ENCODE data around the gene NPAS3. TPM values are rescaled to one million over a fixed set of nuclear protein-coding genes. Genes with fewer than 3 reads are reported as not detected.

NPAS3 gene
- polyA plus RNA-seq, 2 of the 4 experiments (the other 2 are of a cell fraction): not detected

DNA sequence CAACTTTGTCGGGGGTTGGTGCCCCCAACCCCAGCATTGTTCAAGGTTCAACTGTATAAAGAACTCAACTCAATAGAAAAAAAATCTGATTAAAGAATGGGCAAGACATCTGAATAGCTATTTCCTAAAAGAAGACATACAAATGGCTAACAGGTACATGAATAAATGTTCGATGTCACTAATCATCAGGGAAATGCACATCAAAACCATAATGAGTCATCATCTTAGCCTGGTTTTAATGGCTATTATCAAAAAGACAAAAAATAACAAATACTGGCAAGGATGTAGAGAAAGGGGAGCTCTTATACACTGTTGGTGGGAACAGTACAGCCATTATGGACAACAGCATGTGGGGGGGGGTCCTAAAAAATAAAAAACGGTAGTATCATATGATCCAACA, 28.7 kb downstream of the NPAS3 start (continued):
- no peak for TF ChIP-seq ZFP36 (IDR thresholded peaks at IDR 0.05; ENCODE audit: borderline replicate concordance, partially characterized antibody)
- TF ChIP-seq, protein P1, sequence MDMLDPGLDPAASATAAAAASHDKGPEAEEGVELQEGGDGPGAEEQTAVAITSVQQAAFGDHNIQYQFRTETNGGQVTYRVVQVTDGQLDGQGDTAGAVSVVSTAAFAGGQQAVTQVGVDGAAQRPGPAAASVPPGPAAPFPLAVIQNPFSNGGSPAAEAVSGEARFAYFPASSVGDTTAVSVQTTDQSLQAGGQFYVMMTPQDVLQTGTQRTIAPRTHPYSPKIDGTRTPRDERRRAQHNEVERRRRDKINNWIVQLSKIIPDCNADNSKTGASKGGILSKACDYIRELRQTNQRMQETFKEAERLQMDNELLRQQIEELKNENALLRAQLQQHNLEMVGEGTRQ (IDR thresholded peaks at IDR 0.05): no peak
- no peak for TF ChIP-seq NPAS2 (CRISPR knock-in tag; IDR thresholded peaks at IDR 0.05; ENCODE audit: borderline replicate concordance)
- no peak for TF ChIP-seq NR3C1 (IDR thresholded peaks at IDR 0.05)
- no peak for TF ChIP-seq EHMT2 (IDR thresholded peaks at IDR 0.05; ENCODE audit: low read depth)
- no peak for TF ChIP-seq MAFK (IDR thresholded peaks at IDR 0.05; ENCODE audit: partially characterized antibody)
- no peak for TF ChIP-seq JUNB (IDR thresholded peaks at IDR 0.05)
- TF ChIP-seq, protein P2, sequence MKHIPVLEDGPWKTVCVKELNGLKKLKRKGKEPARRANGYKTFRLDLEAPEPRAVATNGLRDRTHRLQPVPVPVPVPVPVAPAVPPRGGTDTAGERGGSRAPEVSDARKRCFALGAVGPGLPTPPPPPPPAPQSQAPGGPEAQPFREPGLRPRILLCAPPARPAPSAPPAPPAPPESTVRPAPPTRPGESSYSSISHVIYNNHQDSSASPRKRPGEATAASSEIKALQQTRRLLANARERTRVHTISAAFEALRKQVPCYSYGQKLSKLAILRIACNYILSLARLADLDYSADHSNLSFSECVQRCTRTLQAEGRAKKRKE (CRISPR knock-in tag; IDR thresholded peaks at IDR 0.05; ENCODE audit: low read depth): no peak
- no peak for TF ChIP-seq HDAC2 (IDR thresholded peaks at IDR 0.05)

DNA sequence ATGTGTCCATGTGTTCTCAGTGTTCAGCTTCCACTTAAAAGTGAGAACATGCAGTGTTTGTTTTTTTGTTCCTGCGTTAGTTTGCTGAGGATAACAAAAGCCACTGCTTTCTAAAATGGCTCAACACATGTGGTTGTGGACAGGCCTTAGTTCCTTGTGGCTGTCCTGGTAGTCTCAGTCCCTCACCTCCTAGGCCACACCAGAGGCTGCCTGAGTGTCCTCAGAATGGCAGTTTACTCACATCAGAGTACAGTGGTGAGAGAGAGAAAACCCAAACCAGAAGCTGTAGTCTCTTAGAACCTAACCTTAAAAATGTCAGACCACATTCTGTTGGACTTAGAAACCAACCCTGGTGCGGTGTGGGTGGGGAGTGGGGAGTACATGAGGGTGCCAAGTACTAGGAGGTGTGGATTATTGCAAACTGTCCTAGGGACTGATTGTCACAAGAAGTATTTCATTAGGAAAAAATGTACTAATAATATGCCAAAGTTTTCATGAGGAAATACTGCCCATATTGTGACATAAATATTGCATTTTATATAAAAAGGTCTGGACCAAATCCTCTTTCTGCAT, 30.4 kb downstream of the NPAS3 start:
- POLR2A ChIA-PET: no interaction called here
- ATAC-seq (no peak), FAIRE-seq (no peak), DNase-seq (ENCODE audit: low read depth in 1 of 2, low spot score in 1 of 2) (no peak)
- Histone ChIP-seq H3K9me3 (no peaks in the 10 kb centered on the region), H3K27ac (no peak overlapping the region), H3K4me3 (no peak overlapping the region), H3K4me2 (no peak overlapping the region), H3K4me1 (no peaks in the 10 kb centered on the region)
- CTCF ChIA-PET: no interaction called here
- no peak for TF ChIP-seq CEBPB (IDR thresholded peaks at IDR 0.05)
- TF ChIP-seq CBX2 (IDR thresholded peaks at IDR 0.05; ENCODE audit: borderline replicate concordance, low read depth): no peak
- no peak for TF ChIP-seq ESRRA (IDR thresholded peaks at IDR 0.05; ENCODE audit: borderline replicate concordance, low read length)
- no peak for TF ChIP-seq RCOR1 (IDR thresholded peaks at IDR 0.05; ENCODE audit: low read depth, low read length)
- TF ChIP-seq CHD2 (IDR thresholded peaks at IDR 0.05; ENCODE audit: low read length, partially characterized antibody): no peak
- TF ChIP-seq, protein P3, sequence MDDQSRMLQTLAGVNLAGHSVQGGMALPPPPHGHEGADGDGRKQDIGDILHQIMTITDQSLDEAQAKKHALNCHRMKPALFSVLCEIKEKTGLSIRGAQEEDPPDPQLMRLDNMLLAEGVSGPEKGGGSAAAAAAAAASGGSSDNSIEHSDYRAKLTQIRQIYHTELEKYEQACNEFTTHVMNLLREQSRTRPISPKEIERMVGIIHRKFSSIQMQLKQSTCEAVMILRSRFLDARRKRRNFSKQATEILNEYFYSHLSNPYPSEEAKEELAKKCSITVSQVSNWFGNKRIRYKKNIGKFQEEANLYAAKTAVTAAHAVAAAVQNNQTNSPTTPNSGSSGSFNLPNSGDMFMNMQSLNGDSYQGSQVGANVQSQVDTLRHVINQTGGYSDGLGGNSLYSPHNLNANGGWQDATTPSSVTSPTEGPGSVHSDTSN (IDR thresholded peaks at IDR 0.05): no peak
- no peak for TF ChIP-seq HOXB5 (CRISPR knock-in tag; IDR thresholded peaks at IDR 0.05)
- TF ChIP-seq MAFK (IDR thresholded peaks at IDR 0.05; ENCODE audit: partially characterized antibody): no peak
- TF ChIP-seq RARB (CRISPR knock-in tag; IDR thresholded peaks at IDR 0.05): no peak
- no peak for TF ChIP-seq SREBF2 (IDR thresholded peaks at IDR 0.05)
- TF ChIP-seq PHF8 (IDR thresholded peaks at IDR 0.05; ENCODE audit: borderline replicate concordance, low read depth): no peak
- TF ChIP-seq MAZ (IDR thresholded peaks at IDR 0.05; ENCODE audit: borderline replicate concordance, low read depth, low read length): no peak
- WGBS (ENCODE audit: missing lambda C conversion rate): 5% methylated on average over 2 of the region's 2 CpGs

DNA sequence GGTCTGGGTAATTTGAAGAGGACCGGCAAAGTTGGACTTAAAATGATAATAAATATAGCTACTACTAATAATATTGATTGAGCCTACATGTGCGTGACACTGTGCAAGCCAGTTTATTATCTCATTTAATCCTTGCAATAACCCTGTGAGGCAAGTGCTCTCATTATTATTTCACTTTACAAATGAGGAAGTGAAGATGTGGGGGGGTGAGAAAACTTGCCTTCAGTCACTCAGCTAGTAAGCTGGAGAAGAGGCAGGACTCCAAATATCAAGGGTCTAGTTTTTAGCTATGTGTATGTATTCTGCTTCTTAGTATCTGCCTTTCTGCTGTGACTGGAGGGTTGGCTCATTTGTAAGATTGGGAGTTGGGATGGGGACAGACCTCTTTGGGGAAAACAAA, 39.2 kb downstream of the NPAS3 start:
- Histone ChIP-seq H3K4me1 (no peaks in the 10 kb centered on the region), H3K4me2 (no peak overlapping the region), H3K27ac (no peak overlapping the region), H3K9me3 (no peaks in the 10 kb centered on the region), H3K4me3 (no peak overlapping the region)
- TF ChIP-seq CHD4 (IDR thresholded peaks at IDR 0.05; ENCODE audit: borderline replicate concordance) (no peak), NFE2L2 (conservative IDR thresholded peaks at IDR 0.05; ENCODE audit: low read length) (no peak), POLR2AphosphoS2 (conservative IDR thresholded peaks at IDR 0.05; ENCODE audit: low read length) (no peak), HDAC2 (IDR thresholded peaks at IDR 0.05) (no peak), ESRRA (IDR thresholded peaks at IDR 0.05; ENCODE audit: borderline replicate concordance, low read length) (no peak), RCOR1 (IDR thresholded peaks at IDR 0.05; ENCODE audit: low read depth, low read length) (no peak), PHF8 (IDR thresholded peaks at IDR 0.05; ENCODE audit: borderline replicate concordance, low read depth) (no peak), FOSB (CRISPR knock-in tag; IDR thresholded peaks at IDR 0.05) (no peak), MAZ (IDR thresholded peaks at IDR 0.05; ENCODE audit: borderline replicate concordance, low read depth, low read length) (no peak), JUN (IDR thresholded peaks at IDR 0.05) (no peak), GATA3 (IDR thresholded peaks at IDR 0.05; ENCODE audit: borderline replicate concordance) (no peak)
- TF ChIP-seq, protein P4, sequence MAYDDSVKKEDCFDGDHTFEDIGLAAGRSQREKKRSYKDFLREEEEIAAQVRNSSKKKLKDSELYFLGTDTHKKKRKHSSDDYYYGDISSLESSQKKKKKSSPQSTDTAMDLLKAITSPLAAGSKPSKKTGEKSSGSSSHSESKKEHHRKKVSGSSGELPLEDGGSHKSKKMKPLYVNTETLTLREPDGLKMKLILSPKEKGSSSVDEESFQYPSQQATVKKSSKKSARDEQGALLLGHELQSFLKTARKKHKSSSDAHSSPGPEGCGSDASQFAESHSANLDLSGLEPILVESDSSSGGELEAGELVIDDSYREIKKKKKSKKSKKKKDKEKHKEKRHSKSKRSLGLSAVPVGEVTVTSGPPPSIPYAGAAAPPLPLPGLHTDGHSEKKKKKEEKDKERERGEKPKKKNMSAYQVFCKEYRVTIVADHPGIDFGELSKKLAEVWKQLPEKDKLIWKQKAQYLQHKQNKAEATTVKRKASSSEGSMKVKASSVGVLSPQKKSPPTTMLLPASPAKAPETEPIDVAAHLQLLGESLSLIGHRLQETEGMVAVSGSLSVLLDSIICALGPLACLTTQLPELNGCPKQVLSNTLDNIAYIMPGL (CRISPR knock-in tag; IDR thresholded peaks at IDR 0.05; ENCODE audit: borderline replicate concordance): no peak
- TF ChIP-seq, protein P5, sequence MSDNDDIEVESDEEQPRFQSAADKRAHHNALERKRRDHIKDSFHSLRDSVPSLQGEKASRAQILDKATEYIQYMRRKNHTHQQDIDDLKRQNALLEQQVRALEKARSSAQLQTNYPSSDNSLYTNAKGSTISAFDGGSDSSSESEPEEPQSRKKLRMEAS (IDR thresholded peaks at IDR 0.05): no peak
- TF ChIP-seq, protein P6, sequence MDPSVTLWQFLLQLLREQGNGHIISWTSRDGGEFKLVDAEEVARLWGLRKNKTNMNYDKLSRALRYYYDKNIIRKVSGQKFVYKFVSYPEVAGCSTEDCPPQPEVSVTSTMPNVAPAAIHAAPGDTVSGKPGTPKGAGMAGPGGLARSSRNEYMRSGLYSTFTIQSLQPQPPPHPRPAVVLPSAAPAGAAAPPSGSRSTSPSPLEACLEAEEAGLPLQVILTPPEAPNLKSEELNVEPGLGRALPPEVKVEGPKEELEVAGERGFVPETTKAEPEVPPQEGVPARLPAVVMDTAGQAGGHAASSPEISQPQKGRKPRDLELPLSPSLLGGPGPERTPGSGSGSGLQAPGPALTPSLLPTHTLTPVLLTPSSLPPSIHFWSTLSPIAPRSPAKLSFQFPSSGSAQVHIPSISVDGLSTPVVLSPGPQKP (IDR thresholded peaks at IDR 0.05; ENCODE audit: low read depth, low read length): no peak
- WGBS (ENCODE audit: missing lambda C conversion rate): 76% methylated on average over 2 of the region's 2 CpGs
- no peak for ATAC-seq
- POLR2A ChIA-PET: no interaction called here
- DNase-seq (ENCODE audit: low read depth in 1 of 2, low spot score in 1 of 2): no peak
- CTCF ChIA-PET: no interaction called here
- FAIRE-seq: no peak

All from A549 (cell line).